Head of caudate nucleus (tissue), 42 donors: ENCODE results near the gene MAST1.
"Not testable (repeated sequence)": the region's sequence is repeated elsewhere in the genome, so short reads cannot be mapped to it uniquely, and the experiment has no call there.

Experiments used
- DNase-seq, 42 donors: peaks; one replicate each; pipeline versions ENCODE4 v3.0.0 to v3.0.0-alpha.2; 2020 to 2021; ENCODE audit warnings: mixed read lengths in 7 of 42
- intact Hi-C: fragments of 100-400 bp; cut with DNase I; formaldehyde crosslinking; loops from one replicate; pipeline ENCODE4 v1.15.0; 2022

Gene MAST1

GRCh38 chr19:12915860-12916259 lies 77.5 kb downstream of the MAST1 start:
- intact Hi-C loops, result not testable (repeated sequence)

GRCh38 chr19:12918253-12918652 lies 79.9 kb downstream of the MAST1 start:
- no peak for DNase-seq
- intact Hi-C loops, result no loop called here

More at GRCh38 chr19:12915860-12916259, 77.5 kb downstream of the MAST1 start:
- DNase-seq, result not testable (repeated sequence)

GRCh38 chr19:12921047-12921446 lies 82.7 kb downstream of the MAST1 start:
- DNase-seq, result no peak
- intact Hi-C loops, result loop anchor here (2.0 kb wide), 1 partner anchor 36 kb away; the partner anchor contains the start of gene GADD45GIP1

GRCh38 chr19:12922959-12923358 lies 84.6 kb downstream of the MAST1 start:
- intact Hi-C loops, result no loop called here
- DNase-seq, result no peak
